GM19023 (cell line): Measurements from ENCODE around the gene ATG10.
"Not testable (repeated sequence)": the region's sequence is repeated elsewhere in the genome, so short reads cannot be mapped to it uniquely, and the experiment has no call there.

Experiments
- ATAC-seq: cut with Tn5 transposase; IDR thresholded peaks from one replicate; pipeline ENCODE4 v1.9.1; 2021; ENCODE audit warnings: mild to moderate bottlenecking, moderate library complexity; ENCODE audit not compliant: unreplicated experiment

Gene ATG10

GRCh38 chr5:82109013-82109412 is 137.2 kb downstream of the ATG10 start:
- no peak for ATAC-seq

GRCh38 chr5:82109915-82110314 is 138.1 kb downstream of the ATG10 start:
- ATAC-seq, result not testable (repeated sequence)

- peak; percentile 82 for ATAC-seq
These were observed 139.4 kb downstream of the ATG10 start for GRCh38 chr5:82111191-82111590.

- ATAC-seq, result no peak
These were observed 144.0 kb downstream of the ATG10 start for GRCh38 chr5:82115858-82116257.

- ATAC-seq, result no peak
These were observed 148.1 kb downstream of the ATG10 start for GRCh38 chr5:82119889-82120288.

GRCh38 chr5:82129723-82130285 is 158.0 kb downstream of the ATG10 start:
- no peak for ATAC-seq

GRCh38 chr5:82130602-82131001 is 158.8 kb downstream of the ATG10 start:
- no peak for ATAC-seq

GRCh38 chr5:82137205-82137604 is 165.4 kb downstream of the ATG10 start:
- ATAC-seq, result no peak

GRCh38 chr5:82139837-82140236 is 168.0 kb downstream of the ATG10 start:
- ATAC-seq, result not testable (repeated sequence)

GRCh38 chr5:82142217-82142841 is 170.5 kb downstream of the ATG10 start:
- no peak for ATAC-seq

- ATAC-seq, result no peak
These were observed 171.2 kb downstream of the ATG10 start for GRCh38 chr5:82142928-82143577.

GRCh38 chr5:82147860-82148573 is 176.2 kb downstream of the ATG10 start:
- no peak for ATAC-seq

- no peak for ATAC-seq
These were observed 177.6 kb downstream of the ATG10 start for GRCh38 chr5:82149434-82149833.

- ATAC-seq, result no peak
These were observed 178.7 kb downstream of the ATG10 start for GRCh38 chr5:82150559-82150958.

- ATAC-seq, result no peak
These were observed 179.4 kb downstream of the ATG10 start for GRCh38 chr5:82151204-82151603.

GRCh38 chr5:82151662-82152061 is 179.8 kb downstream of the ATG10 start:
- no peak for ATAC-seq

- no peak for ATAC-seq
These were observed 181.2 kb downstream of the ATG10 start for GRCh38 chr5:82152978-82153481.

- ATAC-seq, result no peak
These were observed 183.0 kb downstream of the ATG10 start for GRCh38 chr5:82154776-82155175.

- ATAC-seq, result no peak
These were observed 183.5 kb downstream of the ATG10 start for GRCh38 chr5:82155305-82155704.

GRCh38 chr5:82156874-82157273 is 185.1 kb downstream of the ATG10 start:
- ATAC-seq, result no peak

GRCh38 chr5:82158755-82159413 is 187.1 kb downstream of the ATG10 start:
- ATAC-seq, result no peak
